ENCODE measurements around the gene IQCF6. TPM values are rescaled to one million over a fixed set of nuclear protein-coding genes. Genes with fewer than 3 reads are reported as not detected.

IQCF6 gene
- total RNA-seq, 1 donor: not detected

GRCh38 chr3:51739110-51739509 is 39.9 kb downstream of the IQCF6 start:
- H3K36me3 ChIP-seq (ENCODE audit: insufficient read depth, low read length): no peaks in the 10 kb centered on the region
- H2AFZ ChIP-seq (ENCODE audit: low read length): no peak overlapping the region
- no peak for TF ChIP-seq CTCF (IDR thresholded peaks at IDR 0.05; ENCODE audit: extremely low read depth, low read depth, low read length)
- H3K4me2 ChIP-seq (ENCODE audit: insufficient read depth, low read length): no peak overlapping the region
- no peak for DNase-seq (ENCODE audit: insufficient read length, low spot score, missing footprints)
- no peaks in the 10 kb centered on the region for H3K79me2 ChIP-seq (ENCODE audit: insufficient read depth, low read length)
- no peak overlapping the region for H3K27ac ChIP-seq (ENCODE audit: low read depth, low read length)
- no peaks in the 10 kb centered on the region for H4K20me1 ChIP-seq (ENCODE audit: insufficient read depth, low read length)
- no peaks in the 10 kb centered on the region for H3K4me1 ChIP-seq (ENCODE audit: insufficient read depth, low read length)
- no peaks in the 10 kb centered on the region for H3K9me3 ChIP-seq (ENCODE audit: low read depth, low read length)
- peaks cover 19% of the 10 kb centered on the region for H3K27me3 ChIP-seq (ENCODE audit: insufficient read depth, low read length)
- H3K4me3 ChIP-seq (ENCODE audit: insufficient read depth, low read length): no peak overlapping the region

- H3K4me3 ChIP-seq (ENCODE audit: insufficient read depth, low read length): no peak overlapping the region
- H2AFZ ChIP-seq (ENCODE audit: low read length): no peak overlapping the region
- peaks cover 19% of the 10 kb centered on the region for H3K27me3 ChIP-seq (ENCODE audit: insufficient read depth, low read length)
- H3K4me1 ChIP-seq (ENCODE audit: insufficient read depth, low read length): no peaks in the 10 kb centered on the region
- no peaks in the 10 kb centered on the region for H3K79me2 ChIP-seq (ENCODE audit: insufficient read depth, low read length)
- no peak overlapping the region for H3K27ac ChIP-seq (ENCODE audit: low read depth, low read length)
- no peak overlapping the region for H3K4me2 ChIP-seq (ENCODE audit: insufficient read depth, low read length)
- no peak for DNase-seq (ENCODE audit: insufficient read length, low spot score, missing footprints)
- H4K20me1 ChIP-seq (ENCODE audit: insufficient read depth, low read length): no peaks in the 10 kb centered on the region
- H3K9me3 ChIP-seq (ENCODE audit: low read depth, low read length): no peaks in the 10 kb centered on the region
- no peaks in the 10 kb centered on the region for H3K36me3 ChIP-seq (ENCODE audit: insufficient read depth, low read length)
- TF ChIP-seq CTCF (IDR thresholded peaks at IDR 0.05; ENCODE audit: extremely low read depth, low read depth, low read length): no peak
These were observed 43.1 kb downstream of the IQCF6 start for GRCh38 chr3:51735950-51736349.

- no peak overlapping the region for H3K4me2 ChIP-seq (ENCODE audit: insufficient read depth, low read length)
- H3K36me3 ChIP-seq (ENCODE audit: insufficient read depth, low read length): no peaks in the 10 kb centered on the region
- no peak for DNase-seq (ENCODE audit: insufficient read length, low spot score, missing footprints)
- no peak overlapping the region for H2AFZ ChIP-seq (ENCODE audit: low read length)
- no peak for TF ChIP-seq CTCF (IDR thresholded peaks at IDR 0.05; ENCODE audit: extremely low read depth, low read depth, low read length)
- H3K27me3 ChIP-seq (ENCODE audit: insufficient read depth, low read length): peaks cover 17% of the 10 kb centered on the region
- no peaks in the 10 kb centered on the region for H3K4me1 ChIP-seq (ENCODE audit: insufficient read depth, low read length)
- no peaks in the 10 kb centered on the region for H3K9me3 ChIP-seq (ENCODE audit: low read depth, low read length)
- H3K79me2 ChIP-seq (ENCODE audit: insufficient read depth, low read length): no peaks in the 10 kb centered on the region
- H3K4me3 ChIP-seq (ENCODE audit: insufficient read depth, low read length): no peak overlapping the region
- H4K20me1 ChIP-seq (ENCODE audit: insufficient read depth, low read length): no peaks in the 10 kb centered on the region
- H3K27ac ChIP-seq (ENCODE audit: low read depth, low read length): no peak overlapping the region
These were observed 44.0 kb downstream of the IQCF6 start for GRCh38 chr3:51735039-51735438.

- no peak for DNase-seq (ENCODE audit: insufficient read length, low spot score, missing footprints)
These were observed 44.5 kb downstream of the IQCF6 start for GRCh38 chr3:51734572-51734907.

More at GRCh38 chr3:51734572-51734907, 44.5 kb downstream of the IQCF6 start:
- no peak overlapping the region for H3K27ac ChIP-seq (ENCODE audit: low read depth, low read length)
- H3K4me2 ChIP-seq (ENCODE audit: insufficient read depth, low read length): no peak overlapping the region
- no peak for TF ChIP-seq CTCF (IDR thresholded peaks at IDR 0.05; ENCODE audit: extremely low read depth, low read depth, low read length)
- H3K4me3 ChIP-seq (ENCODE audit: insufficient read depth, low read length): no peak overlapping the region
- no peaks in the 10 kb centered on the region for H3K4me1 ChIP-seq (ENCODE audit: insufficient read depth, low read length)
- H4K20me1 ChIP-seq (ENCODE audit: insufficient read depth, low read length): no peaks in the 10 kb centered on the region
- no peaks in the 10 kb centered on the region for H3K79me2 ChIP-seq (ENCODE audit: insufficient read depth, low read length)
- H3K27me3 ChIP-seq (ENCODE audit: insufficient read depth, low read length): peaks cover 13% of the 10 kb centered on the region
- no peak overlapping the region for H2AFZ ChIP-seq (ENCODE audit: low read length)
- H3K36me3 ChIP-seq (ENCODE audit: insufficient read depth, low read length): no peaks in the 10 kb centered on the region
- H3K9me3 ChIP-seq (ENCODE audit: low read depth, low read length): no peaks in the 10 kb centered on the region
